Fibroblast of lung (primary cell): ENCODE measurements around the gene PSMD8. TPM values are rescaled to one million over a fixed set of nuclear protein-coding genes. Genes with fewer than 3 reads are reported as not detected.

Source experiments
- DNase-seq, 2 donors: peaks; one replicate each; pipeline versions ENCODE4 v3.0.0 to v3.0.0-alpha.2; 2010; ENCODE audit warnings: low read depth in 2 of 2
- H2AFZ ChIP-seq: 2 replicates; pipeline ENCODE4 v1.5.1; 2012; ENCODE audit warnings: low read length, control low read depth, inconsistent platforms
- H3K27ac ChIP-seq: 2 replicates; pipeline ENCODE4 v1.5.1; 2011; ENCODE audit warnings: low read length, control low read depth; ENCODE audit not compliant: insufficient read depth
- H3K27me3 ChIP-seq: 2 replicates; pipeline ENCODE4 v1.5.1; 2011; ENCODE audit warnings: mild to moderate bottlenecking, low read length; ENCODE audit not compliant: control insufficient read depth, insufficient read depth
- H3K36me3 ChIP-seq: 2 replicates; pipeline ENCODE4 v1.5.1; 2011; ENCODE audit warnings: low read length; ENCODE audit not compliant: control insufficient read depth, insufficient read depth
- H3K4me1 ChIP-seq: 2 replicates; pipeline ENCODE4 v1.5.1; 2011; ENCODE audit warnings: low read length; ENCODE audit not compliant: control insufficient read depth, insufficient read depth; ENCODE audit errors: extremely low read depth
- H3K4me2 ChIP-seq: 2 replicates; pipeline ENCODE4 v1.5.1; 2011; ENCODE audit warnings: low read length, control low read depth; ENCODE audit not compliant: insufficient read depth; ENCODE audit errors: extremely low read depth
- H3K4me3 ChIP-seq, 4 experiments: fragments of 200-600 bp in 1 of 4; sonication (generic) in 1 of 4; replicated peaks in 1 of 4; 2 replicates each; pipeline ENCODE4 v1.5.1; 2011 to 2016; ENCODE audit warnings: low read length in 4 of 4, low read depth in 3 of 4, mild to moderate bottlenecking in 3 of 4, control low read depth in 2 of 4, inconsistent platforms in 1 of 4, mixed read lengths in 1 of 4; ENCODE audit not compliant: insufficient read depth in 1 of 4; ENCODE audit errors: control extremely low read depth in 1 of 4
- H3K79me2 ChIP-seq: 2 replicates; pipeline ENCODE4 v1.5.1; 2012; ENCODE audit warnings: mild to moderate bottlenecking, low read length, inconsistent platforms; ENCODE audit not compliant: control insufficient read depth, insufficient read depth
- H3K9ac ChIP-seq: 2 replicates; pipeline ENCODE4 v1.5.1; 2011; ENCODE audit warnings: mild to moderate bottlenecking, low read length, control low read depth; ENCODE audit not compliant: insufficient read depth
- H3K9me3 ChIP-seq: 2 replicates; pipeline ENCODE4 v1.5.1; 2012; ENCODE audit warnings: low read depth, low read length; ENCODE audit not compliant: control insufficient read depth, insufficient read depth
- H4K20me1 ChIP-seq: 2 replicates; pipeline ENCODE4 v1.5.1; 2011; ENCODE audit warnings: low read length; ENCODE audit not compliant: control insufficient read depth, insufficient read depth; ENCODE audit errors: extremely low read depth
- EZH2 ChIP-seq: IDR thresholded peaks from 2 replicates; pipeline ENCODE4 v1.5.1; 2012; ENCODE audit warnings: low read length, control low read depth, mild to moderate bottlenecking; ENCODE audit errors: missing control alignments
- polyA plus RNA-seq, 2 donors: library from polyadenylated mRNA; depleted of rRNA in 1 of 2; stranded (reverse) in 1 of 2; unstranded in 1 of 2; fragments of >200 nt; gene quantifications; 2 replicates each; pipeline ENCODE4 v1.2.1, GENCODE V29; 2011 to 2012; ENCODE audit warnings: missing spikeins in 1 of 2
- total RNA-seq: library from RNA; depleted of rRNA; stranded (reverse); fragments of >200 nt; gene quantifications from 2 replicates; pipeline ENCODE4 v1.2.1, GENCODE V29; 2014
- TF ChIP-seq, protein P1 (sequence below), 2 donors: IDR thresholded peaks in 1 of 2; conservative IDR thresholded peaks in 1 of 2; 1 replicate in 1 of 2; 2 replicates in 1 of 2; pipeline ENCODE4 v1.5.1; 2011 to 2012; ENCODE audit warnings: low read length in 2 of 2, control low read depth in 1 of 2, inconsistent platforms in 1 of 2, low read depth in 1 of 2, mild to moderate bottlenecking in 1 of 2

PSMD8 gene
- total and polyA plus RNA-seq, 2 donors (not counting 1 experiment from before 2014, with no cell fraction given) = 217 to 287 TPM

DNA sequence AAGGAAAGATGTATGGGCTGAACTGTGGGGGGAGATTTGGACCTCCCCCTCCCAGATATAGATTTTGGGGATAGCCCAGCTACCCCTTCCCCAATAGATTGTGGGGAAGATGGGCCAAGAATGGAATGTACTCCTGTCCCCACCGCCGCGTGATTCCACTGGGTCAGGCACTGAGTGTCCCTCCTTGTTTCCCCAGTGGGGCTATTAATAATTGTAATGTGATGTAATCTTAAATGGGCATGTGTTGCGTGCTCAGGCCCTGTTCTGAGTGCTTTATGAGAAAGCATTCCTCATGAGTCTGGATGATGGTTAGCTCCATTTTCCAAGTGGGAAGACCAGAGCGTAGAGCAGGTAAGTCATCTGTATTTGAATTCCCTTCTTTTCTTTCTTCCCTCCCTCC is 1.4 kb downstream of the PSMD8 start:
- H4K20me1 ChIP-seq = no peaks in the 10 kb centered on the region
- no peak overlapping the region for H2AFZ ChIP-seq
- peak overlapping the region; percentile 90 for H3K27ac ChIP-seq
- H3K27me3 ChIP-seq = no peaks in the 10 kb centered on the region
- TF ChIP-seq, protein P1, sequence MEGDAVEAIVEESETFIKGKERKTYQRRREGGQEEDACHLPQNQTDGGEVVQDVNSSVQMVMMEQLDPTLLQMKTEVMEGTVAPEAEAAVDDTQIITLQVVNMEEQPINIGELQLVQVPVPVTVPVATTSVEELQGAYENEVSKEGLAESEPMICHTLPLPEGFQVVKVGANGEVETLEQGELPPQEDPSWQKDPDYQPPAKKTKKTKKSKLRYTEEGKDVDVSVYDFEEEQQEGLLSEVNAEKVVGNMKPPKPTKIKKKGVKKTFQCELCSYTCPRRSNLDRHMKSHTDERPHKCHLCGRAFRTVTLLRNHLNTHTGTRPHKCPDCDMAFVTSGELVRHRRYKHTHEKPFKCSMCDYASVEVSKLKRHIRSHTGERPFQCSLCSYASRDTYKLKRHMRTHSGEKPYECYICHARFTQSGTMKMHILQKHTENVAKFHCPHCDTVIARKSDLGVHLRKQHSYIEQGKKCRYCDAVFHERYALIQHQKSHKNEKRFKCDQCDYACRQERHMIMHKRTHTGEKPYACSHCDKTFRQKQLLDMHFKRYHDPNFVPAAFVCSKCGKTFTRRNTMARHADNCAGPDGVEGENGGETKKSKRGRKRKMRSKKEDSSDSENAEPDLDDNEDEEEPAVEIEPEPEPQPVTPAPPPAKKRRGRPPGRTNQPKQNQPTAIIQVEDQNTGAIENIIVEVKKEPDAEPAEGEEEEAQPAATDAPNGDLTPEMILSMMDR (conservative IDR thresholded peaks at IDR 0.05 in 1 of 2, IDR thresholded peaks at IDR 0.05 in 1 of 2; ENCODE audit: low read depth in 1 of 2, low read length in 2 of 2) = no peak
- no peak for TF ChIP-seq EZH2
- peak overlapping the region; percentile 78 to 94 (median 87) for H3K4me3 ChIP-seq
- H3K9ac ChIP-seq = peak overlapping the region; percentile 83
- H3K9me3 ChIP-seq = no peaks in the 10 kb centered on the region
- peaks cover 7% of the 10 kb centered on the region for H3K4me1 ChIP-seq
- H3K4me2 ChIP-seq = peak overlapping the region; percentile 89
- DNase-seq = peak in 1 of 2 donors; percentile 24
- H3K36me3 ChIP-seq = peaks cover 10% of the 10 kb centered on the region
- H3K79me2 ChIP-seq = peaks cover 34% of the 10 kb centered on the region

DNA sequence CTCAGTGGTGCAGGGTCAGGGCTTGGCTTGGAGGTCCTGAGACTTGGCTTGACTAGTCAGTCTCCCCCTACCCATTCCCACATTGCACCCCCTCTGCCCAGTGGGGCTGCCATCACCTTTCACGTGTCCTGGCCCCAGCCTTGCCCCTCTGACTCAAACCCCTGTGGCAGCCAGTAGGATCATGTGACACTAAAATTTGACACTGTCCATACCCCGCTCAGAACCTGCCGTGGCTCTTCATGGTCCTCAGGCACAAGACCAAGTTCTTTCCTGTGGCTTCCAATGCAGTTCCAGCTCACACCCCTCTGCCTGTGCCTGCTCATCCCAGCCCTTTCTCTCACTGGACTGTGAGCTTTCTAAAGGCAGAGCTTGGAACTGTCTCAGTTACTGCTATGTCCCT is 2.2 kb downstream of the PSMD8 start:
- H3K4me1 ChIP-seq = peaks cover 7% of the 10 kb centered on the region
- peak overlapping the region; percentile 89 for H3K4me2 ChIP-seq
- peaks cover 13% of the 10 kb centered on the region for H3K36me3 ChIP-seq
- DNase-seq = no peak
- H3K27ac ChIP-seq = no peak overlapping the region
- H3K4me3 ChIP-seq = peak overlapping the region in 2 of 4 experiments; percentile 78 to 94
- H3K9me3 ChIP-seq = no peaks in the 10 kb centered on the region
- no peaks in the 10 kb centered on the region for H4K20me1 ChIP-seq
- H3K9ac ChIP-seq = no peak overlapping the region
- peaks cover 34% of the 10 kb centered on the region for H3K79me2 ChIP-seq
- H2AFZ ChIP-seq = no peak overlapping the region
- H3K27me3 ChIP-seq = no peaks in the 10 kb centered on the region
- no peak for TF ChIP-seq EZH2
- TF ChIP-seq, protein P1 (conservative IDR thresholded peaks at IDR 0.05 in 1 of 2, IDR thresholded peaks at IDR 0.05 in 1 of 2; ENCODE audit: low read depth in 1 of 2, low read length in 2 of 2) = no peak

DNA sequence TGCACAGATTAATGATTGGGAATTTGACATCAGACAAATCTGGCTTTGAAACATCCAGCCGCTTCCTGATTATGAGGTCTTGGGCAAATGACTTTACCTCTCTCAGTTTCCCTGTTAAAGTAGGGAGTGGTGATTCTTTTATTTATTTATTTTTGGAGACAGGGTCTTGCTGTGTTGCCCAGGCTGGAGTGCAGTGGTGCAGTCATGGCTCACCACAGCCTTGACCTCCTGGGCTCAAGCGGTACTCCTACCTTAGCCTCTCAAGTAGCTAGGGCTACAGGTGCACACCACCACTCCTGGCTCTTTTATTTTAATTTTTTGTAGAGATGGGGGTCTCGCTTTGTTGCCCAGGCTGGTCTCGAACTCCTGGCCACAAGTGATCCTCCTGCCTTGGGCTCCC is 2.7 kb downstream of the PSMD8 start:
- Histone ChIP-seq H4K20me1 (no peaks in the 10 kb centered on the region), H3K36me3 (peaks cover 16% of the 10 kb centered on the region), H3K79me2 (peaks cover 34% of the 10 kb centered on the region), H3K9ac (no peak overlapping the region), H3K4me2 (no peak overlapping the region), H3K27ac (no peak overlapping the region), H2AFZ (no peak overlapping the region), H3K4me1 (peaks cover 7% of the 10 kb centered on the region), H3K4me3 (no peak overlapping the region), H3K27me3 (no peaks in the 10 kb centered on the region), H3K9me3 (no peaks in the 10 kb centered on the region)
- no peak for DNase-seq
- no peak for TF ChIP-seq EZH2
- TF ChIP-seq, protein P1 (conservative IDR thresholded peaks at IDR 0.05 in 1 of 2, IDR thresholded peaks at IDR 0.05 in 1 of 2; ENCODE audit: low read depth in 1 of 2, low read length in 2 of 2) = no peak
